ENCODE results near the gene MARVELD1.
A peak's percentile ranks its signal among the peaks of the same experiment; 100 is the strongest.
"Not testable (repeated sequence)": the region's sequence is repeated elsewhere in the genome, so short reads cannot be mapped to it uniquely, and the experiment has no call there.

MARVELD1 gene

DNA sequence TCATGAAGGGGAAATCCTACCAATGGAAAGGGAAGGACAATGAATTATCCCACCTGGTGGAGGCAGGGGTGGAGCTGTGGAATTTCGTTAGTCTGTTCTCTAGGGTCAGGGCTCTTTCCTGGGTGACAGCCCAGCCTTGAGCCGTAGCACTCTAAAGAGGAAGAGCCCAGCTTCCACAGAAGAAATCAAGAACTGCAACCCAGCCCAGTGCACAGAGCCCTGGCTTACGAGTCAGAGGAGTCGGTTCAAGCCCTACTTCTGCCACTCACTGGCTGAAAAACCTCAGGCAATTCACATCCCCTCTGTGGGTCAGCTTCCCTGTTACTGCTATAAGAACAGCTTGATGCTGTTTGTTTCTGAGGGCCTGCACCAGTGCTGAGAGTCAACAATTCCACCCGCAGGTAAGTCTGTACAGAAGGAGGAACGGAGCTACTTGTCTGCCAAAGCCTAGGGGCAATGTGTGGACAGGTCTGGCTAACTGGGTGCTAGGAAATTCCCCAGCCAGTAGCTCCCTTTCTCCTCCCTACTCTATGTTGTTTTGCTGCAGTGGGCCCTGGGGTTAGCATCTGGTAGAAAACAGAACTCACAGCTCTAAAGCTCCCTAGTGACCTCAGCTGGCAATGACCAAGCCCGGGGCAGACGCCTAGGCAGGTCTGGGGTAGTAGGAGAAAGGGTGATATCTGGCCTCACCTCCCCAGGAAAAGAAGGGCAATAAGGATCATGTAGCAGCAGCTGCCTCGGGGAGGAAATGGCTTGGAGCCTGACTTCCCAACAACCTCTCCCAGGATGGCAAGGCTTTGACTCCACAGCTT lies 29.8 kb upstream of the MARVELD1 start:
- H3K36me3 ChIP-seq, result peaks cover 3% of the 10 kb centered on the region
- TF ChIP-seq CTCF (IDR thresholded peaks at IDR 0.05; ENCODE audit: low read depth, low read length), result no peak
- no peak overlapping the region for H3K4me3 ChIP-seq (ENCODE audit: low read depth, low read length)
- no peaks in the 10 kb centered on the region for H3K9me3 ChIP-seq (ENCODE audit: severe bottlenecking)
- H3K27me3 ChIP-seq (ENCODE audit: insufficient read depth, low read depth, severe bottlenecking), result no peaks in the 10 kb centered on the region
- no peak overlapping the region for H3K27ac ChIP-seq
- DNase-seq, result no peak

DNA sequence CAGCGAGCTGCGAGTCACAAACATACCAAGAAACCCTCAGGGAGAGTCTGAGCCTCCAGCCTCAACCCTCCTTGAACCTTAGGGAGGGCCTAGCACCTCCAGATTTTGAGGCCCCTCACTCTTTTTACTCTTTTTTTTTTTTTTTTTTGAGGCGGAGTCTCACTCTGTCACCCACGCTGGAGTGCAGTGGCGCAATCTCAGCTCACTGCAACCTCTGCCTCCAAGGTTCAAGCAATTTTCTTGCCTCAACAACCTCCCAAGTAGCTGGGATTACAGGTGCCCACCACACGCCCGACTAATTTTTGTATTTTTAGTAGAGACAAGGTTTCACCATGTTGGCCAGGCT lies 29.2 kb upstream of the MARVELD1 start:
- H3K36me3 ChIP-seq; H3K4me3 ChIP-seq (ENCODE audit: low read depth, low read length); H3K27me3 ChIP-seq (ENCODE audit: insufficient read depth, low read depth, severe bottlenecking); H3K27ac ChIP-seq; DNase-seq; H3K9me3 ChIP-seq (ENCODE audit: severe bottlenecking): not testable (repeated sequence)

- TF ChIP-seq CTCF (IDR thresholded peaks at IDR 0.05; ENCODE audit: low read depth, low read length), result no peak
- H3K36me3 ChIP-seq, result no peaks in the 10 kb centered on the region
- no peaks in the 10 kb centered on the region for H3K27me3 ChIP-seq (ENCODE audit: insufficient read depth, low read depth, severe bottlenecking)
- H3K4me3 ChIP-seq (ENCODE audit: low read depth, low read length), result no peak overlapping the region
- no peaks in the 10 kb centered on the region for H3K9me3 ChIP-seq (ENCODE audit: severe bottlenecking)
- DNase-seq, result no peak
- H3K27ac ChIP-seq, result no peak overlapping the region
Measured at GRCh38 chr10:97684866-97685394, 28.6 kb upstream of the MARVELD1 start.

GRCh38 chr10:97685395-97685958 lies 28.1 kb upstream of the MARVELD1 start:
- H3K36me3 ChIP-seq, result no peaks in the 10 kb centered on the region
- no peak overlapping the region for H3K27ac ChIP-seq
- H3K27me3 ChIP-seq (ENCODE audit: insufficient read depth, low read depth, severe bottlenecking), result no peaks in the 10 kb centered on the region
- DNase-seq, result peak; percentile 26
- H3K9me3 ChIP-seq (ENCODE audit: severe bottlenecking), result no peaks in the 10 kb centered on the region
- TF ChIP-seq CTCF (IDR thresholded peaks at IDR 0.05; ENCODE audit: low read depth, low read length), result peak; percentile 28; the same call in 1 of the 2 replicates
- H3K4me3 ChIP-seq (ENCODE audit: low read depth, low read length), result no peak overlapping the region

- H3K27me3 ChIP-seq (ENCODE audit: insufficient read depth, low read depth, severe bottlenecking), result no peaks in the 10 kb centered on the region
- H3K4me3 ChIP-seq (ENCODE audit: low read depth, low read length), result peak overlapping the region; percentile 65
- H3K27ac ChIP-seq, result peak overlapping the region; percentile 45
- no peak for DNase-seq
- TF ChIP-seq CTCF (IDR thresholded peaks at IDR 0.05; ENCODE audit: low read depth, low read length), result no peak
- no peaks in the 10 kb centered on the region for H3K9me3 ChIP-seq (ENCODE audit: severe bottlenecking)
- H3K36me3 ChIP-seq, result no peaks in the 10 kb centered on the region
Measured at GRCh38 chr10:97686301-97686961, 27.1 kb upstream of the MARVELD1 start.
